Posterior cingulate gyrus (tissue), 11 donors: ENCODE results near the gene ZFYVE21.
A peak's percentile ranks its signal among the peaks of the same experiment; 100 is the strongest.

Experiments used
- DNase-seq, 10 donors: peaks; one replicate each; pipeline versions ENCODE4 v3.0.0 to v3.0.0-alpha.2; 2020 to 2021; ENCODE audit warnings: mixed read lengths in 3 of 10
- intact Hi-C: fragments of 100-400 bp; cut with DNase I; formaldehyde crosslinking; loops from one replicate; pipeline ENCODE4 v1.15.1; 2023

Gene ZFYVE21

GRCh38 chr14:103715052-103716000, at the start of gene ZFYVE21, which contains the start of gene XRCC3:
Gene ZFYVE21, plus strand, starts transcription at chr14:103715810. Its CDS starts 32 bp downstream, at chr14:103715842.
Gene XRCC3, minus strand, starts transcription at chr14:103715451. Its CDS starts 4,364 bp downstream, at chr14:103711087.
- intact Hi-C loops = loop anchor here (10.0 kb wide), 1 partner anchor 141 kb away; no protein-coding TSS in a partner anchor

GRCh38 chr14:103667671-103668070, 47.9 kb upstream of the ZFYVE21 start:
- intact Hi-C loops = no loop called here

More at GRCh38 chr14:103715052-103716000, at the start of gene ZFYVE21, which contains the start of gene XRCC3:
- DNase-seq = peak; percentile 97 to 100 (median 99)

DNA sequence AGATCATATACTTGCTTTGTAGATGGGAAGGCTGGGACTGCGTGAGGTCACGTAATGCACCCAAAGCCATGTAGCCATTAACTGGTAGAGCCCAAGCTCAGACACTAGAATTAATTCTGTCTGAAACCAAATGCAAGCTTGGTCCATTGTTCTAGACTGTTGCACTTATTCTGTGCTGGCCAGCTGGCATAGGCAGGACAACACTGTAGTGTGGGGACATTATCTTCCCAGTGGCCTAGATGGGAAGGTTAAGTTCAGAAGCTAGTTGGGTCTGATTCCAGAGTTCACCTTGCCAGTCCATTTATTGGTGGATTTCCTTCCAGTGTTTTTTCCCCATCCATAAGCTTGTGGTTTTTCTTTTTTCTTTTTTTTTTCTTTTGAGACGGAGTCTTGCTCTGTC, 47.5 kb upstream of the ZFYVE21 start:
- DNase-seq = no peak
- intact Hi-C loops = no loop called here

More at GRCh38 chr14:103667671-103668070, 47.9 kb upstream of the ZFYVE21 start:
- DNase-seq = no peak

- no peak for DNase-seq
- intact Hi-C loops = no loop called here
These were observed 46.2 kb upstream of the ZFYVE21 start for GRCh38 chr14:103669370-103669769.

DNA sequence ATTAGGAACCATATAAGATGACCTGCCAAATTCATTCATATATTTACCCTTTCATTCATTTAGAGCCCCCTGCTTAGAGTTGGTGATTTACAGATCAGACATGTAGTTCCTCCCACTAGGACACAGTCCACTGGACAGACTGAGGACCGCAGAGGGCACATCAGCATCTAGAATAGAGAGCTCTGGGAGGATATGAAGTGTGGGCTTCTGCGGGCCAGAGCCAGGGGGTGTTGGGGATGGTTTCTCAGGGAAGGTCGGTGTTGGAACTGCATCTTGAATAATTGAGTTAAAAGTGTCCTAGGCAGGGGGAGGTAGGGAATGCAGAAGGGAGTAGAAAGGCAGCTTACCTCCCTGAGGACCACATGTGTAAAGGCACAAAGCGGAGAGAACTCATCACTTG, 43.7 kb upstream of the ZFYVE21 start:
- intact Hi-C loops = no loop called here
- DNase-seq = peak in 1 of 10 donors; percentile 2

DNA sequence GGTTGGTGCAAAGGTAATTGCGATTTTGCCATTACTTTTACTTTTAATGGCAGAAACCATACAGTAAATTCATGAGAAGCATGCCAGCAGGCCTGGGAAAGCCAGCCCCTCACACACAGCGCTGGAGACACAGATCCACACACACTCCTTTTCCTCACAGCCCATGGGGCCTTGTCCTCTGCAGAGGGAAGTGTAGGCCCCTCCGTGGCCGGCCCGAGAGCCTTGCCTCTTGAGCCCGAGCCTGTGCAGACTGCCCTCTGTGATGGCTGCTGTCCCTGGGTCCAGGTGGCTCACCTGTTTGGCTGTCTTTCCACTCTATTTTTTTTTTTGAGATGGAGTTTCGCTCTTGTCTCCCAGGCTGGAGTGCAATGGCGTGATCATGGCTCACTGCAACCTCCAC, 39.7 kb upstream of the ZFYVE21 start:
- intact Hi-C loops = no loop called here
- DNase-seq = peak in 3 of 10 donors; percentile 26 to 72 (median 62)

DNA sequence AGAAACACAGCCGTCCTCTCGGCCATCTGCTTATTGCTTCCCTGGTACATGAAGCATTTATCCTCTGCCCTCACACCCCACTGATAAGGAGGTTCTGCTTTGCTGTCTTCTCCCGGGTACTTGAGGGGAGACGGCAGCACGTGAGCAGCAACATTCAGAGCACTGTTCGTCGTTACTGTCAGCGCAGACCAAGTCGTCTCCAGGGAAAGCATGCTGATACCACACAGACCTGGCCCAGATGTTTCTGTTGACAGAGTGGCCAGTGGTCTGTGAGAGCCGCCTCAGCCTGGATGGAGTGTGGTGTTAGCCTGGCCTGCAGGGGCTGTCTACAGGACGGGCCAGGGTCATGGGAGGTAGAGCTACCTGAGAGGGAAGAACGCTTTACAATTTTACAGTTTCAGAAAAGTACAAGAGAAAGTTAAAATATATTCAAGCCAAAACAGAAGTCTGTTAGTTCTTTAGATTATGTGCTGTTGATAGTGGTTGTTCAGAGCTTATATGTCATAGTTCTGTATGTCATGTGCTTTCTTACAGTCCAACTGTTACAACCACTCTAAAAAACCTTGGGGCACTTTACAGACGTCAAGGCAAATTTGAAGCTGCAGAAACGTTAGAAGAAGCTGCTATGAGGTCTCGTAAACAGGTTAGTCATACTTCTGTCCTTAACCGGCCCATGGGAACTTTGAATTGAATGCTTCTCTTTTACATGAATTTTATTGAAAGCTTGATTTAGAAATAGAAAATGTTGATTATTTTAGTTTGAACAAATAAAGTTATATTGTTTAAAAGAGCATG, 38.5 kb upstream of the ZFYVE21 start:
- intact Hi-C loops = no loop called here
- peak in 2 of 10 donors; percentile 13 to 48 for DNase-seq

DNA sequence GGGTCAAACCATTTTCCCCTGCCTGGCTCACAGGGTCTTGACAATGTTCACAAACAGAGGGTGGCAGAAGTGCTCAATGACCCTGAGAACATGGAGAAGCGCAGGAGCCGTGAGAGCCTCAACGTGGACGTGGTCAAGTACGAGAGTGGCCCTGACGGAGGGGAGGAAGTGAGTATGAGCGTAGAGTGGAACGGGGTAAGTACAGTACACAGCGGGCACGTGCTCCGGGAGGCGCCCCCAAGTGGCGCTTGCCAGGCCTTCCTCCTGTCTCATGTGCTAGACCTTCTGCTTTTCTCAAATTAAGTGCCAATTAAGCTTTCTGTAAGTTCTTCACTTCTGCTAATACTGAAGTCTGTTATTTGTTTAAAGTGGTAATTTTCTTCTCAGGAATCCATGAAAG, 36.3 kb upstream of the ZFYVE21 start:
- intact Hi-C loops = no loop called here
- DNase-seq = peak in 3 of 10 donors; percentile 69 to 91 (median 72)

- intact Hi-C loops = no loop called here
- DNase-seq = peak in 3 of 10 donors; percentile 66 to 72 (median 68)
These were observed 34.9 kb upstream of the ZFYVE21 start for GRCh38 chr14:103680491-103681231.

- intact Hi-C loops = no loop called here
- peak in 3 of 10 donors; percentile 35 to 55 (median 47) for DNase-seq
These were observed 32.5 kb upstream of the ZFYVE21 start for GRCh38 chr14:103683139-103683538.

DNA sequence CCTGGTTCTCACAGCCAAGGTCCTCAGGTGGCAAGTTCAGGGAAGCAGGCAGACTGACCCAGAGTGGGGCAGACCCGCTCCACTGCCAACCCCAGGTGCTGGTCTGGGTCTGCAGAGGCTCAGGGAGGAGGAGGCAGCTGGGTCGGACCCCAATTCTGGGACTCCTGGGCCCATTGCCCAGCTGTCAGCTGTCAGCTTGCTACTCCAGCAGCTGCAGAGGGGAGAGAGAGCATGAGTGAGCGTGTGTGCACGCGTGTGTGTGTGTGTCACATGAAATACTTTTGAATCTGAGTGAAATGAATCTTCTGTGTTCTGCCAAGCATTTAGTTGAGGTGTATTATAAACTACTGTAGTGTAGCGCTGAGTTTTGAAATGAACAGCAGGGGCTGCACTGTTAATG, 31.1 kb upstream of the ZFYVE21 start:
- peak in 3 of 10 donors; percentile 58 to 86 (median 82) for DNase-seq
- intact Hi-C loops = no loop called here

DNA sequence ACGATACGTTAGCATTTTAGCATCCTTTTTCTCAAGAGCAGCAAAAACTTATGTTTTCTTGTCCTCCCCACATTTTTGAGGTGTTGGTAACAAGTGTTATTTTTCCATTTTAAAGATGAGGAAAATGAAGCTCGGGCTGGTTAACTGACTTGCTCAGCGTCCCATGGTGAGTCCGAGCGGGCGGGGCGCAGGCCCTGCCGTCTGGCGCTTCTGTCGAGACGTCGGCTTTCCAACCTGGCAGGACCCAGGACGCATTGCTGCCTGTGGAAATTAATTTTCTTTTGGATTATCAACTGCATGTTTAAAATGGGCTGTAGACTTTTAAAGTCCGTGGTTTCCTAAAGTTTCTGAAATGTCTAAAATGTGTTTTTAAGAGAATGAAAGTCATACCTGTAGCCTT, 30.7 kb upstream of the ZFYVE21 start:
- DNase-seq = peak in 3 of 10 donors; percentile 52 to 66 (median 59)
- intact Hi-C loops = no loop called here

DNA sequence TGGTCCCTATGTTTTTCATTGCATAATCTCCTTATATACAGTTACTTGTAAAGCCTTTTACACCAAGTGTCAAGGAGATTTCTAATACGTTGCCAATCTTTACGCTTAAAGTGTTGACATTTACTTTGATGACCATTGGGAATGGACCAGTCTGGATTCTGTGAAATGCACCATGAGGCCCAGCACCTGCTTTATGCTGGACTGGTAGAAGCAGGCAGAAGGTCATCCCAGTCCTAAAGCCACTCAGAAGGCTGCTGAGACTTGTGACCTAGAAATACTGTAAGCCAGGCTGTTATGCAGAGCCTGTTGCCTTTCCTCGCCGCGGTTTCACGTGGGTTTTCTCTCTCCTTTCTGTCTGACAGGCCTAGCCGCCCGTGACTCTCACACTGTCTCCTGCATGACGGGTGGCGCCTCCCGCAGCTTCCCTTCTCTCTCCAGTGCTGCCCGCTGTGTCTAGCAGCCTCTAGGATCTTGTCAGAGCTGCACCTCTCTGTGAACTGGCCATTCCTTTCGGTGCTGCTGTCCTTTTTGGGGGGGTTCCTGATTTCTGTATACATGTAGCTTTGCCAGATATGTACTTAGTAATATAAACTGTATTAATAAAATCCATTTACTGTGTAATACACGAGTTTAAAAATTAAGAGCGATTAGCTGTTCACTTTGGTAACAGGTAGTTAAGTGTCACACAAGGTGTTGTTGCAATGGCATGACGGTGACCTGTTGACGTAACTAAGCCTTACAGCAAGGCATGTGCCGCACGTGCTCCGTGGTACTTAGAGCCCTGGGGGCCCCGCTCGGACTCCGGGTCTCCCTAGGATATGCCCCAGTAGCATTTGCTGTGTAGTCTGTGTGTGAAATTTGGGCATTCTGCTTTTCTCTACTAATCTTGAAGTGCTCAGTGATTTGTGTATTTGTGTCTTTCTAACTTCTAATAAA, 30.1 kb upstream of the ZFYVE21 start:
- DNase-seq = peak in 3 of 10 donors; percentile 67 to 89 (median 75)
- intact Hi-C loops = no loop called here

DNA sequence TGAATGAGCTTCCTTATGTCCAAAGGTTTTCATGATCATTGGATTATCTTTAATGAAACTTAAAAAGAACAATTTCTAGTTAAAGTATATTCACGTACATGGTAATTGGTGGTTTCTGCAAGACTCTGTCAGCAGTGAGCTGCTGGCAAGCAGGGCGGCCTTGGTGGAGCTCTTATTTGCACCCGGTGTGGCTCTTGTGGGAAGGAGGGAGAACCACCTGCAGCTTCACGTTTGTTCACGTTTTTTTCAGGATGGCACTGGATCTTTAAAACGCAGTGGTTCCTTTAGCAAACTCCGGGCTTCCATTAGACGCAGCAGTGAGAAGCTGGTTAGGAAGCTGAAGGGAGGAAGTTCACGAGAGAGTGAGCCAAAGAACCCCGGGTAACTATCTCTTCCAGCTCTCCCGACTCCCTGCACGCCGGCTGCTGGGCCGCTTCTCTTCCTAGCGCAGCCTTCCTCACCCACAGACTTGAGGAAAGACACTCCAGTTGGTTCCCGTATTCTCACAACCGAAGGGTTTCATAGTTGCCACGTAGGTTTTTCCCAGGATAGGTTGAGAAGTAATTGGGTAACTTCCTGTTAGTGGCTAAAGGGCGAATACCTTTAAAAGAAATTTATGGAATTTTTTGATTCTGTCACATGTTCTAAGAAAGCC, 28.7 kb upstream of the ZFYVE21 start:
- intact Hi-C loops = no loop called here
- DNase-seq = peak in 3 of 10 donors; percentile 61 to 74 (median 72)

- DNase-seq = peak in 2 of 10 donors; percentile 11 to 39
- intact Hi-C loops = no loop called here
These were observed 27.9 kb upstream of the ZFYVE21 start for GRCh38 chr14:103687712-103688111.

DNA sequence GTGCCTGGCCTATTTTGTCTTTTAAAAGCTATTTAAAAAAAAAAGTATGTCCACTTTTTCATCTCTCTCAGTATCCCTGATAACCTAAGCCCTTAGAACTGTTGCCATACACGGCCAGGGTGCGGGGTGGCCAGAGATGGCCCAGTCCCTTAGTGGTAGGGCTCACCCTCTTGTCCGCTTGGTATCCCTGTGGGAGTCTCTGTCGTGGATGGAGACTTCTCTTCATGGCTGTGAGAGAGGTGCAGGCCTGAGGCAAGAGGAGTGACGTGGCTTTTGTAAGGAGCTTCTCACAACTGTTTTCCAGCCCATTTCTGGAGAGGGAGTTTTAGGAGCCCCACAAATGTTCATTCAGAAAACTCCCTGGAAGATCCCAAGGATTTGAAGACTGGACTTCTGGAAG, 27.2 kb upstream of the ZFYVE21 start:
- intact Hi-C loops = no loop called here
- peak in 2 of 10 donors; percentile 32 to 67 for DNase-seq

GRCh38 chr14:103688906-103689902, 26.4 kb upstream of the ZFYVE21 start:
- intact Hi-C loops = no loop called here
- peak in 8 of 10 donors; percentile 52 to 95 (median 63) for DNase-seq
